Measurements from ENCODE around the gene LRRC3B. TPM values are rescaled to one million over a fixed set of nuclear protein-coding genes. Genes with fewer than 3 reads are reported as not detected.

LRRC3B gene
- total RNA-seq, 1 donor from 2014 or later: not detected

GRCh38 chr3:26625187-26625586 is 2.6 kb downstream of the LRRC3B start:
- H3K27ac Mint-ChIP-seq: no peak overlapping the region
- no peak for ATAC-seq (ENCODE audit: low read depth)
- no peaks in the 10 kb centered on the region for H3K9me3 Mint-ChIP-seq
- no peak overlapping the region for H3K4me3 Mint-ChIP-seq
- intact Hi-C loops (cut with micrococcal nuclease): no loop called here
- peaks cover 37% of the 10 kb centered on the region for H3K27me3 Mint-ChIP-seq
- no peaks in the 10 kb centered on the region for H3K4me1 Mint-ChIP-seq
- H3K36me3 Mint-ChIP-seq (ENCODE audit: low read depth): no peaks in the 10 kb centered on the region
- TF ChIP-seq CTCF (IDR thresholded peaks at IDR 0.05): no peak
- ChIA-PET CTCF (no interaction called here), POLR2A (no interaction called here)
- no peak for DNase-seq

- no peaks in the 10 kb centered on the region for H3K4me1 Mint-ChIP-seq
- no peak overlapping the region for H3K4me3 Mint-ChIP-seq
- ATAC-seq (ENCODE audit: low read depth) (no peak), DNase-seq (no peak)
- intact Hi-C loops (cut with micrococcal nuclease): no loop called here
- POLR2A ChIA-PET: no interaction called here
- no peaks in the 10 kb centered on the region for H3K36me3 Mint-ChIP-seq (ENCODE audit: low read depth)
- no peak overlapping the region for H3K27ac Mint-ChIP-seq
- H3K27me3 Mint-ChIP-seq: peaks cover 26% of the 10 kb centered on the region
- TF ChIP-seq CTCF (IDR thresholded peaks at IDR 0.05): no peak
- CTCF ChIA-PET: no interaction called here
- no peaks in the 10 kb centered on the region for H3K9me3 Mint-ChIP-seq
These were observed 4.5 kb downstream of the LRRC3B start for GRCh38 chr3:26627080-26627479.

GRCh38 chr3:26628915-26629314 is 6.3 kb downstream of the LRRC3B start:
- no peak for DNase-seq
- intact Hi-C loops (cut with micrococcal nuclease): no loop called here
- no peak overlapping the region for H3K4me3 Mint-ChIP-seq
- POLR2A ChIA-PET: no interaction called here
- no peak overlapping the region for H3K27ac Mint-ChIP-seq
- H3K36me3 Mint-ChIP-seq (ENCODE audit: low read depth): no peaks in the 10 kb centered on the region
- H3K27me3 Mint-ChIP-seq: peaks cover 12% of the 10 kb centered on the region
- no peaks in the 10 kb centered on the region for H3K9me3 Mint-ChIP-seq
- H3K4me1 Mint-ChIP-seq: no peaks in the 10 kb centered on the region
- ATAC-seq (ENCODE audit: low read depth): no peak
- CTCF ChIA-PET: no interaction called here
- no peak for TF ChIP-seq CTCF (IDR thresholded peaks at IDR 0.05)

- ATAC-seq (ENCODE audit: low read depth): no peak
- ChIA-PET POLR2A (no interaction called here), CTCF (no interaction called here)
- H3K27me3 Mint-ChIP-seq: no peaks in the 10 kb centered on the region
- TF ChIP-seq CTCF (IDR thresholded peaks at IDR 0.05): no peak
- no peaks in the 10 kb centered on the region for H3K4me1 Mint-ChIP-seq
- DNase-seq: no peak
- intact Hi-C loops (cut with micrococcal nuclease): no loop called here
- no peak overlapping the region for H3K4me3 Mint-ChIP-seq
- H3K36me3 Mint-ChIP-seq (ENCODE audit: low read depth): no peaks in the 10 kb centered on the region
- H3K27ac Mint-ChIP-seq: no peak overlapping the region
- H3K9me3 Mint-ChIP-seq: no peaks in the 10 kb centered on the region
These were observed 8.3 kb downstream of the LRRC3B start for GRCh38 chr3:26630669-26631389.

GRCh38 chr3:26631390-26631738 is 8.8 kb downstream of the LRRC3B start:
- Mint-ChIP-seq H3K4me3 (no peak overlapping the region), H3K27me3 (no peaks in the 10 kb centered on the region), H3K9me3 (no peaks in the 10 kb centered on the region), H3K4me1 (no peaks in the 10 kb centered on the region), H3K27ac (no peak overlapping the region), H3K36me3 (ENCODE audit: low read depth) (no peaks in the 10 kb centered on the region)
- ChIA-PET POLR2A (no interaction called here), CTCF (no interaction called here)
- DNase-seq: no peak
- no peak for ATAC-seq (ENCODE audit: low read depth)
- TF ChIP-seq CTCF (IDR thresholded peaks at IDR 0.05): no peak
- intact Hi-C loops (cut with micrococcal nuclease): no loop called here
